ENCODE measurements around the gene CRACDL.

Gene CRACDL

DNA sequence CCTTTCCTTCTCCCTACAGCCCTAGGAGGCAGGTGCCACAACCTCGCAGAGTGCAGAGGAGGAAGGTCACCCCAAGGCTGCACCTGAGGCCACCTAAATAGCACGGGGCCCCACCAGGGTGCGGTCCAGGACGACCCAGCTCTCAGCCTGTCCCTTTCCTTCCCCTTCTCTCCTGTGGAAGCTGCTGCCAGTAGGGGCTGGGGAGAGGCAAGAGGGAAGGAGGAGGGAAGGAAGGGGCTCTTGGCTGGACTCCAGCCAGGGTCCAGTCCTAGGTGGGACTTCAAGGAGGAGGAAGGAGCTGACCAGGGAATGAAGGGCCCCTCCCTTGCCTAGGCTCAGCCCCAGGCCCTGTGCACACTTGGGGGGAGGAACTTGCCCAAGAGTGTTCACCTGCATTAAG lies 11.1 kb downstream of the CRACDL start:
- DNase-seq (ENCODE audit: extremely low read depth in 1 of 2, low read depth in 1 of 2), result no peak

GRCh38 chr2:98924038-98924830 lies 11.8 kb downstream of the CRACDL start:
- no peak for DNase-seq (ENCODE audit: extremely low read depth in 1 of 2, low read depth in 1 of 2)

- DNase-seq (ENCODE audit: extremely low read depth in 1 of 2, low read depth in 1 of 2), result no peak
Observed at GRCh38 chr2:98923244-98923940, 12.6 kb downstream of the CRACDL start.

- no peak for DNase-seq (ENCODE audit: extremely low read depth in 1 of 2, low read depth in 1 of 2)
Observed at GRCh38 chr2:98921062-98921461, 15.0 kb downstream of the CRACDL start.

- DNase-seq (ENCODE audit: extremely low read depth in 1 of 2, low read depth in 1 of 2), result no peak
Observed at GRCh38 chr2:98917031-98917471, 19.0 kb downstream of the CRACDL start.

- DNase-seq (ENCODE audit: extremely low read depth in 1 of 2, low read depth in 1 of 2), result no peak
Observed at GRCh38 chr2:98915751-98916358, 20.2 kb downstream of the CRACDL start.

DNA sequence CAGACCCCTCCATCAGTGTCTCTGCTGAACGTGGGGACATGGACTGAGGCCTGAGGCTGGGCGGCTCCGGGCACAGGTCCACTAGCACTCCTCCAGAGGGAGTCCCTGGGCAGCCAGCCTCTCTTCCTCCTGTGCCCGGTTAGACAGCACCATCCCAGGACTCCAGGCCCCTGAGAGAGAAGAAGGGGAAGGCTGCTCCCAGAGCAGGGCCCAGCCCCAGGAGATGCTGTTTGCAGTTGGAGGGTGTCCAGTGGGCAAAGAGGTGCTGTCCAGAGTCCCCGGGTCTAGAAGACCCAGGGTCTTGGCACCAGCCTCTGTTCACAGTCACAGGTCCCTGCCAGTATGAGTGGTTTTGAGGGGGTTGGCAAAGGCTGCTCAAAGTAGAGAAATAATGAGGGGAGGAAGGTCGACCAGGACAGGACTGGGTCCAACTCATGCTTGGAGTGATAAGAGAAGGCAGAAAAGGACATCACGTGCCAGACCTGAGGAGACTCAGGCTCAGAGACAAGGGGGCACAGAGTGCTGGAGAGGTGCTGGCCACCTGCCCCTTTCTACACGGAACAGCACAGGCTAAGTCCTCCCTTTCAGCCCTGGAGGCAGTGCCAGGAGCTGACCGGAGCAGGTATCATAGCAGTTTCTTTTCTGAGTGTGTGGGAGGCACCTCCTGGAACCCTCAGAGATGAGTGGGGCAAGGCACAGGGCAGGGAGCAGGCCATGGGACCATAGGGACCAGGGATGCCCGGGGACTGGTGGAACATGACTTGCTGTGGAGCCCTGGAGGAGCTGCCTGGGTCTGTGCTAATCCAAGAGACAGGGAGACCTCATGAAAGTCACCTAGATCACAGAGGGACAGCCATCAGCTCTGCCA lies 21.1 kb downstream of the CRACDL start:
- DNase-seq (ENCODE audit: extremely low read depth in 1 of 2, low read depth in 1 of 2), result no peak

- no peak for DNase-seq (ENCODE audit: extremely low read depth in 1 of 2, low read depth in 1 of 2)
Observed at GRCh38 chr2:98913916-98914712, 21.9 kb downstream of the CRACDL start.

GRCh38 chr2:98912957-98913915 lies 22.8 kb downstream of the CRACDL start:
- no peak for DNase-seq (ENCODE audit: extremely low read depth in 1 of 2, low read depth in 1 of 2)

DNA sequence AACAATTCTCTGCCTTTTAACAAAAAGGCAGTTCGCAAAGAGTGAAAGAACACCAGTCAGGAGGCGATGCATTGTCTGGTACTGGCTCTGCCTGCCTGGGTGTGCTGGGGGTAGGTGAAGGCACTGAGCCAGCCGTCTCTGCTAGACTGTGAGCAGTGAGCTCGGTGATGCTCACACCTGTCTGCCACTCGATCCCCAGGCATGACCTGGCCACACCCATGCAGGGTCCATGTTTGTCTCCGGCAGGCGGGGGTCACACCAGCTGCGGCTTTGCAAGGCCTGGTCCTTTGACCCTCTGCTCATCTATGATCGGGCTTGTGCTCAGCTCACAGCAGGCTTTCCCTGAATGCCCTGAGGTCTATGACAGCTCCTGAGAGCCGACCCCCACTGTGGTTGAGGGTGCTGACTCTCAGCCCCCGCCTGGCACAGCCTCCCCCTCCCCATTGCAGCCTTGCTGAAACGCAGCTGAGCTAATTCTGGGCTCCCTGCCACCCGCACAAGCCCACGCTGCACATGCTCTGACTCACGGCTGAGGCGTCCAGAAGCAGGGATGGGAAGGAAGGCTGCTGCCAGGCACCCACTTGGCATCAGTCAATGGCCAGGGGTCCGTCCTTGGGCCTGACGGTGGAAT lies 23.7 kb downstream of the CRACDL start:
- DNase-seq (ENCODE audit: extremely low read depth in 1 of 2, low read depth in 1 of 2), result no peak

- no peak for DNase-seq (ENCODE audit: extremely low read depth in 1 of 2, low read depth in 1 of 2)
Observed at GRCh38 chr2:98911376-98912154, 24.5 kb downstream of the CRACDL start.

DNA sequence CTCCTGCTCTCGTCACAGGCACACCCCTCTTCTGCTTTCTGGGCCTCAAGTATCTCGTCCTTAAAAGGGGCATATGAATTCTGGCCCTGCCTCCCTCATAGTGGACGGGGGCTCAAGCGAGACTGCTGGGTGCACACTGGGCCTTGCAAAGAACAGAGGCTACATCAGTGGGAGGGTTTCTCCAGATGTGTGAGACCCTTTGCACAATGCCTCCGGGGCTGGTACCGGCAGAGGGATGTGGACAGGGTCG lies 25.0 kb downstream of the CRACDL start:
- no peak for DNase-seq (ENCODE audit: extremely low read depth in 1 of 2, low read depth in 1 of 2)

DNA sequence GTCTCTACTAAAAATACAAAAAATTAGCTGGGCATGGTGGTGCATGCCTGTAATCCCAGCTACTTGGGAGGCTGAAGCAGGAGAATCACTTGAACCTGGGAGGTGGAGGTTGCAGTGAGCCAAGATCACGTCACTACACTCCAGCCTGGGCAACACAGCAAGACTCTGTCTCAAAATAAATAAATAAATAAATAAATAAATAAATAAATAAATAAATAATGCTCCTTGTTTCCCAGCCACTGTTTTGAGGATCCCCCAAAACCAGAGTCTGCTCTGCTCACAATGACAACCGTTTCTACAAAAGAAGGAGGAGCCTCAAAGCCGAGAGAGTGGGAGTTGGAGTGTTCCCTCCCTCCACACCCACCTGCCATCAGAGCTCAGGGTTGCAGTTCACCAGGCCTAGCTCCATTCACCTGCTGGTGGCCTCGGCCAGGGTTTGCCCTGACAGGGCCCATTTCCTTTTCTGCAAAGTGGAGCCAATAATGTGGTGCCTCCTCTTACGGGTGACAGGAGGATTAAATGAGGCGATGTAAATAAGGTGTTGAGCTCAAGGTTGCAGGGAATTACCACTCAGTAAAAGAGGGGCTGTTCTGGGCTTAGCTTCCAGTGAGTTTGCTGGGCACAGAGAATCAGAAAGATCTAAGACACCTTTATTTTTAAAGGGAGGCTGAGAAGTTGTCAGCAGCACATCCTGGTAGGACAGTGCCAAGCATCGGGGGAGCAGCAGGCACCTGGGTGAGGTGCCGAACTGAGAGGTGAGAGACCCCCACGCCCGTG lies 25.5 kb downstream of the CRACDL start:
- no peak for DNase-seq (ENCODE audit: extremely low read depth in 1 of 2, low read depth in 1 of 2)

GRCh38 chr2:98909317-98910211 lies 26.5 kb downstream of the CRACDL start:
- DNase-seq (ENCODE audit: extremely low read depth in 1 of 2, low read depth in 1 of 2), result no peak

GRCh38 chr2:98908931-98909316 lies 27.1 kb downstream of the CRACDL start:
- DNase-seq (ENCODE audit: extremely low read depth in 1 of 2, low read depth in 1 of 2), result no peak
